GM11168 (cell line): ENCODE measurements around the gene PINK1.

Source experiments
- in situ Hi-C: fragments of 300-500 bp; cut with MboI; formaldehyde crosslinking; loops from one replicate; pipeline ENCODE4 v1.12.0; 2022; ENCODE audit warnings: low sequenced_read_pairs; ENCODE audit not compliant: unreplicated experiment

Gene PINK1

DNA sequence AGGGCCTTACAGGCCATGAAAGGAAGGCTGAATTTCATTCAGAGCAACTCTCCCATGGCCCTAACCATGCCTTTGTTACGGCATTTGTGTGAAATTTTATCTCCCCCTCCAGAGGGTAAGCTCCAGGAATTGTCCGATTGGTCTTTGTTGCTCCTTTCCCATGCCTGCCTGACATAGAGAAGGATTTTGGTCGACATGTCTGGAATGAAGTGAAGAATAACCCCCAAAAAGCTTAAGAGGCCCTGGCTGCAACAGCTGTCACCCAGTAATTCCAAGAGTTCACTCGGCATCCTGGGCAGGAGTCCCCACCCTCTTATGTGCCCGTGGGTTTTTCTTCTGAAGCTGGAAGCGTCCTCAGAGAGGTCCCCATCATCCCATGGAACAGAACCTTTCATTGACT, 23.7 kb upstream of the PINK1 start:
- in situ Hi-C loops, result no loop called here

DNA sequence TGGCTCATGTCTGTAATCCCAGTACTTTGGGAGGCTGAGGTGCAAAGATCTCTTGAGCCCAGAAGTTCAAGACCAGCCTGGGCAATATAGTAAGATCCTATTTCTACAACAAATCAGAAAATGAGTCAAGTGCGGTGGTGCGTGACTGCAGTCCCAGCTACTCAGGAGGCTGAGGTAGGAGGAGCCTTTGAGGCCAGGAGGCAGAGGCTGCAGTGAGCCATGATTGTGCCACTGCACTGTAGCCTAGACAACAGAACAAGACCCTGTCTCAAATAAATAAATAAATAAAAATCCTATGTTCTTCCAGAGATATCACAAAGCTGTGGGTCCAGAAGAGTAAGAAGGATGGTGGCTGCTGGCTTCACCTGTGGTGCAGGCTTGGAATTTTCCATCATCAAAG, 22.3 kb upstream of the PINK1 start:
- in situ Hi-C loops, result no loop called here

GRCh38 chr1:20611652-20612051, 21.6 kb upstream of the PINK1 start:
- in situ Hi-C loops, result no loop called here

DNA sequence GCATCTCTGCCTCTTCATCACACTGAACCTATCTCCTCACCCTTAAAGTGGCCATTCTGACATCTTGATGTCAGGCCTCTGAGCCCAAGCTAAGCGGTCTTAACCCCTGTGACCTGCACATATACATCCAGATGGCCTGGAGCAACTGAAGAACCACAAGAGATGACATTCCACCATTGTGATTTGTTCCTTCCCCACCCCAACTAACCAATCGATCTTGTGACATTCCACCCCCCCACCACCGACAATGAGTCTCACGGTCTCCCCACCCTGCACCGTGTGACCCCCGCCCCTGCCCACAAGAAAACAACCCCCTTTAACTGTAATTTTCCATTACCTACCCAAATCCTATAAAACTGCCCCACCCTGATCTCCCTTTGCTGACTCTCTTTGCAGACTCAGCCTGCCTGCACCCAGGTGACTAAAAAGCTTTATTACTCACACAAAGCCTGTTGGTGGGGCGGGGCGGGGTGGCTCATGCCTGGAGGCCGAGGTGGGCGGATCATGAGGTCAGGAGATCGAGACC, 21.0 kb upstream of the PINK1 start:
- in situ Hi-C loops, result no loop called here

GRCh38 chr1:20614131-20614579, 19.1 kb upstream of the PINK1 start:
- in situ Hi-C loops, result no loop called here

DNA sequence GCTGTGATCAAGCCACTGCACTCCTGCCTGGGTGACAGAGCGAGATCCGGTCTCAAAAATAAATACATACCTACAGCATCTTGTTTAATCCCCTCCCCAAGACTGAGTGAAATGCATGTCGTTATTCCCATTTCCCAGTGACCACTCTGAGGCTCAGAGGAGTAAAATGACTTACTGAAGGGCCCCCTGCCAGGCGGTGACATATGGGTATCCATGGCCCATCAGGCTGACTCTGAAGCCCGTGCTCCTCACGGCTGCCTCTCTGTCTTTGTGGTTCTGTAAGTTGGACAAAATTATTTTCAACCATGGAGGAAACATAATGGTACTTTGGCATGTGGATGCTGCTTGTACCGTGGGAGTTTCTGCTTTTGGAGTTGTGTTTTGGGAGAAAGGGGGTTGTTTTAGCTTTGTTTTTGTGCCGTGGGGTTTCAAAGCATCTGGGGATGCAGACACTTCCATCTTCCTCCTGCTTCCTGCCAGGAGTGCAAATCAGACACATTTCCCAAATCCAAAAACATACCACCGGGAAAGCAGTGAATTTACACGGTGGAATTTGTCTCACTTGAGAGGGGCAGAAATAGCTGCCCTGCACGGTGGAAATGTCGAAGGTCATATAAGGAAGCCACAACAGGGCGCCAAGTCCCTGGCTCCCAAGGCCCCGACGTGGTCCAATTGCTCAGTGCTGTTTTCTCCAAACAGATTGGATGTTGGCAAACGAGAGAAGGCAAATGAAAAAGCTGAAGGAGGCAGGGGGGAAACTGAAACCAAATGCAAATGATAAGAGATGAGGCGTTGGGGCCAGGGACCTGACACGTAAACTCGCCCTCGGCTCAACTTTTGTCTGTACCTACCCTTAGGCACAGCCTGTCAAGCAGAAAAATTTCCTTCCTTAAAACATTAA, 17.1 kb upstream of the PINK1 start:
- in situ Hi-C loops, result no loop called here

DNA sequence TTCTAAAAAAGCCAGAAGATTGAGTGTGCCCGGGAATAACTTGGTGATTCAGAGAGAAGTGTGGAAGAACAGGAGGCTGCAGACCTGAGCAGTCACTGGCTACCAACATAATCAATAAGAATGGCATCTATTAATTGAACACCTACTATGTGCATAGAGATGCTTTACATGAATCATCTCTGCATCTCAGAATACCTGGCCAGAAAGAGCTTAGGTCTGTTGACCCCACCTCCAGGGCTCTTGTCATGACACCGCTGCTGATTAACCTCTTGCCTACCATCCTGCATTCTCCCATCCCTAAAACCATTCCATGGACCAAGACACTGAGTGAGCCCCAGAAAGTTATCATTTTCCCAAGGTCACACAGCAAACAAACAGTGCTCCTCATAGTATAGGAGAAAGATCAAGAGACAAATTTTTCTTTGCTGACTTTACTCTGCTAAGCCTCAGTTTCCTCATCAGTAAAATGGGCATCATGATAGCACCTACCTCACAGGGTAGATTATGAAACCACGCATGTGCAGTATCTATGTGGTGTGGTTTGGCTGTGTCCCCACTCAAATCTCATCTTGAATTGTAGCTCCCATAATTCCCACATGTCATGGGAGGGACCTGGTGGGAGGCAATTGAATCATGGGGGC, 16.3 kb upstream of the PINK1 start:
- in situ Hi-C loops, result no loop called here

GRCh38 chr1:20618550-20618949, 14.7 kb upstream of the PINK1 start:
- in situ Hi-C loops, result no loop called here

DNA sequence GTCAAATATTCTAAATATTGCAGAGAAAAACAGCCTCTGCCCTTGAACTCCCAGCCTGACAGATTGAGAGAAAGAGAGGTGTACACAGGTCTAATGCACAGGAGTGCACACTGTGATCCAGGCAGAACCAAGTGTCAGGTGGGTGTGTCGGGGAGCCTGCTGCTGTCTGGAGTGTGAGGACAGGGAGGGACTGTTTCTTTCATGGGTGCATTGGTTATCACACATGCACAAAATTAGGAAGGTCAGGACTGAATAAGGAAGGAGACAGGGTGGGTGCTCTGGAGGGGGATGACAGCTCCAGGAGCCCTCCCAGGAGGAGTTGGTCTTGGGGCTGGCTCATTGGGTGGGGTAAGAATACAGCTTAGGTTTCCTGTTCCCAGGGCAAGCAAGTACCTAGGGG, 13.3 kb upstream of the PINK1 start:
- in situ Hi-C loops, result no loop called here

DNA sequence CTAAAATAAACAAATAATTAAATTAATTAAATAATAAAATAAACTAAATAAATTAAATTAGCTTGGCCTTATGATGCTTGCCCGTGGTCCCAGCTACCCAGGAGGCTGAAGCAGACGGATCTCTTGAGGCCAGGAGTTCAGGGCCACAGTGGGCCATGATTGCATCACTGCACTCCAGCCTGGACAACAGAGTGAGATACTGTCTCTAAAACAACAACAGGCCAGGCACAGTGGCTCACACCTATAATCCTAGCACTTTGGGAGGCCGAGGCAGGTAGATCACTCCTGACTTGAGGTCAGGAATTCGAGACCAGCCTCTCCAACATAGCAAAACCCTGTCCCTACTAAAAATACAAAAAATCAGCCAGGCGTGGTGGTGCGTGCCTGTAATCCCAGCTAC, 12.2 kb upstream of the PINK1 start:
- in situ Hi-C loops, result no loop called here

DNA sequence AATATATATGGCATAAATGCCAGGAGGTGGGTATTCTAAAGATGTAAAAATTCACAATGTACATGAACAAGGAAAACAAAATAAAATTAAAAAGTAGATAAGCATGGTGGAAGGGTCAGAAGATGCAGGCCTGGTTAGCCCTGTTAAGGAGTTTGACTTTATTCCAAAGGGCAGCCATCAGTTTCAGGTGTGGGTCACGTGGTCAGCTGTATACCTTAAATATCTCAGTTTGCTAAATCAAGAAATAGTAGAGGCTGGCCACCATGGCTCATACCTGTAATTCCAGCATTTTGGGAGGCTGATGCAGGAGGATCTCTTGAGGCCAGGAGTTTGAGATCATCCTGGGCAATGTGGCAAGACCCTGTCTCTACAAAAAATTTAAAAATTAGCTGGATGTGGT, 8.5 kb upstream of the PINK1 start:
- in situ Hi-C loops, result loop anchor here (25.0 kb wide), 1 partner anchor 412 kb away; no protein-coding TSS in a partner anchor

- in situ Hi-C loops, result loop anchor here (25.0 kb wide), 1 partner anchor 413 kb away; no protein-coding TSS in a partner anchor
Observed at GRCh38 chr1:20625176-20626097, 7.8 kb upstream of the PINK1 start.

DNA sequence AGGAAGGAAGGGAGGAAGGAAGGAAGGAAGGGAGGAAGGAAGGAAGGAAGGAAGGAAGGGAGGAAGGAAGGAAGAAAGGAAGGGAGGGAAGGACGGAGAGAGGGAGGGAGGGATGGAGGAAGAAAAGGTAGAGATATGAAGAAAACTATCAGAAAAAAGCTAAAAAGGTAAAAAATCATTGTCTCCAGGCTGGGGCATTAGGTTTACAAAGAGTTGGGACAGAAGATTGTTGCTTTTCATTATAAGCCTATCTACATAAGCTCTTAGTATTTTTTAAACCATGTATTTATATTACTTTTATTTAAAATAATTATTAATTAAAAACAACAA, 7.2 kb upstream of the PINK1 start:
- in situ Hi-C loops, result loop anchor here (25.0 kb wide), 1 partner anchor 414 kb away; no protein-coding TSS in a partner anchor

DNA sequence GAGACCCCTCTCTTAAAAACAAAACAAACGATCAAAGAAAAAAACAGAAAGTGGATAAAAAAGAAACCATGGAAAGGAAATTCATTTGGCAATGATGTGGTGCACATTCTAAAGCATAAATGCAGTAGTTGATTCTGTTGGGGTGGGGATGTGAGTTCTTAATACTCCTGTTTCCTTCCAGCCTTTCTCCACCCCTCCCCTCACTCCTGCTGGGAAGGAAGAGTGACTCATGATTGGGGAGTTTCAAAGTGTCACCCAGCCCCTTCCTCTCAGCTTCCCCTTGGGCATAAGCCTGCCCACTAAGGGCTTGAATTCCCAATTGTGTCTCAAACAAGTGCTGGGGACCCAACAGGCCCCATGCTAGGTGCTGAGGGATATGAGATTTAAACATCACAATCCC, 6.7 kb upstream of the PINK1 start:
- in situ Hi-C loops, result loop anchor here (25.0 kb wide), 1 partner anchor 414 kb away; no protein-coding TSS in a partner anchor

DNA sequence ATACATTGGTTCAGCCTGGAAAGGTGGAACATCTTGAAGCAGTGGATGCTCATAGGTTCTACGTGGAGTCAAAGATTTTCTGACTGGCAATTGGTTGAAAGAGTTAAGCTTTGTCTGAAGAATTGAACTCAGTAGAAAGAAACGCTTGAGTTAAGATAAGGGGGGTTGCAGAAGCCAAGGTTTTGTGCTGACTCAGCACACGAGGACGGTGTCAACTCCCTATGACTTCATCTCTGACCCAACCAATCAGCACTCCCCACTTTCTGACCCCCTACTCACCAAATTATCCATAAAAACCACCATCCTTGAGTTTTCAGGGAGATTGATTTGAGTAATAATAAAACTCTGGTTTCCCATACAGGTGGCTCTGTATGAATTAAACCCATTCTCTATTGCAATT, 2.5 kb upstream of the PINK1 start:
- in situ Hi-C loops, result loop anchor here (25.0 kb wide), 1 partner anchor 418 kb away; no protein-coding TSS in a partner anchor

DNA sequence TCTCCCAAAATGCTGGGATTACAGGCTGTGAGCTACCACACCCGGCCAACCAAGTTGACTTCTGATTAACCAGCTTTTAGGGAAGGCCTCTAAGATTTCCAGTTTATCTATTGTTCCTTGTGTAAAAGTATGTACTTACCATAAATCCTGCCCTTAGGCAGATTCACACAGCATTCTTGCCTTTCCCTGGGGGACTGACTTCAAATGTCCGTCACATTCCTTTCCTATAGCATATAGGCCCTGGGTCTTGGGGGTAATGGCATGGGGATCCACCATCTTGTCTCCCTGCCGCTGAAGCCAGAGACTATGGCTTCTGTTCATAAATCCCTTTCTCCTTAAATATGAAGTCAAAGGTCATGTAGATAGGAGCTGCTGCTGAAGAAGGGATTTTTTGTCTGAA, 872 bp upstream of the PINK1 start:
- in situ Hi-C loops, result loop anchor here (25.0 kb wide), 1 partner anchor 420 kb away; no protein-coding TSS in a partner anchor

DNA sequence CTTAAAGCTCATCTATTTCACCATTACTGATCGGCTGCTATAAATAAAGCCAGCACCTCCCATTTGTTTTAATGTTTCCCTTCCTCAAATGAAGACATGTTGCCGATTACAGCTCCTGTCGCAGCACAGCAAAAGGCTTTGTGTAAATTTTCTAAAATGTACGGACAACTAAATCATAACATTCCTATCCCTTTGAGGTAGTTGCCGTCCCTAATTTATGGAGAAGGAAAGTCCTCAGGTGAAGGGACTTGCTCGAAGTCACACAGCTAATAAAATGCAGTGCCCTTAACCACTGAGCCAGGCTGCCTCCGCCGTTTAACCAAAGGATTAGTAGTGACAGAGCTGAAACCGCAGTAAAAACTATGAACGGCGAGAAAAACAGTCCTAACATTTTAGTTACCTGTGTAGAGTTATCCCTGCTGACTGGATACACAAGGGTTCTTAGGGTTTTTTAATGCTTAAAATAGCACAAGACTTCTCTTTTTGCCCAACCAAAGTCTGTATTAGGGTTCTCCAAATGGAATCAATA, 871 bp downstream of the PINK1 start:
- in situ Hi-C loops, result loop anchor here (25.0 kb wide), 1 partner anchor 422 kb away; no protein-coding TSS in a partner anchor

GRCh38 chr1:20634594-20635084, 1.4 kb downstream of the PINK1 start:
- in situ Hi-C loops, result loop anchor here (25.0 kb wide), 1 partner anchor 422 kb away; no protein-coding TSS in a partner anchor

- in situ Hi-C loops, result loop anchor here (25.0 kb wide), 1 partner anchor 425 kb away; no protein-coding TSS in a partner anchor
Observed at GRCh38 chr1:20636785-20637347, 3.6 kb downstream of the PINK1 start.
